Mammary epithelial cell (primary cell): ENCODE data around the gene RAMAC.

ENCODE experiments used
- EZH2 ChIP-seq: IDR thresholded peaks from 2 replicates; pipeline ENCODE4 v1.6.1; 2012; ENCODE audit warnings: low read length, inconsistent platforms, borderline replicate concordance
- TF ChIP-seq, protein P1 (sequence below), 2 donors: IDR thresholded peaks in 1 of 2; conservative IDR thresholded peaks in 1 of 2; 2 replicates each; pipeline ENCODE4 v1.5.1; 2011 to 2012; ENCODE audit warnings: inconsistent platforms in 2 of 2, low read length in 2 of 2, mild to moderate bottlenecking in 2 of 2, control low read depth in 1 of 2, low read depth in 1 of 2; ENCODE audit not compliant: insufficient read depth in 1 of 2; ENCODE audit errors: extremely low read depth in 1 of 2

GRCh38 chr15:82971218-82971984 is 14.6 kb upstream of the RAMAC start:
- TF ChIP-seq, protein P1, sequence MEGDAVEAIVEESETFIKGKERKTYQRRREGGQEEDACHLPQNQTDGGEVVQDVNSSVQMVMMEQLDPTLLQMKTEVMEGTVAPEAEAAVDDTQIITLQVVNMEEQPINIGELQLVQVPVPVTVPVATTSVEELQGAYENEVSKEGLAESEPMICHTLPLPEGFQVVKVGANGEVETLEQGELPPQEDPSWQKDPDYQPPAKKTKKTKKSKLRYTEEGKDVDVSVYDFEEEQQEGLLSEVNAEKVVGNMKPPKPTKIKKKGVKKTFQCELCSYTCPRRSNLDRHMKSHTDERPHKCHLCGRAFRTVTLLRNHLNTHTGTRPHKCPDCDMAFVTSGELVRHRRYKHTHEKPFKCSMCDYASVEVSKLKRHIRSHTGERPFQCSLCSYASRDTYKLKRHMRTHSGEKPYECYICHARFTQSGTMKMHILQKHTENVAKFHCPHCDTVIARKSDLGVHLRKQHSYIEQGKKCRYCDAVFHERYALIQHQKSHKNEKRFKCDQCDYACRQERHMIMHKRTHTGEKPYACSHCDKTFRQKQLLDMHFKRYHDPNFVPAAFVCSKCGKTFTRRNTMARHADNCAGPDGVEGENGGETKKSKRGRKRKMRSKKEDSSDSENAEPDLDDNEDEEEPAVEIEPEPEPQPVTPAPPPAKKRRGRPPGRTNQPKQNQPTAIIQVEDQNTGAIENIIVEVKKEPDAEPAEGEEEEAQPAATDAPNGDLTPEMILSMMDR (conservative IDR thresholded peaks at IDR 0.05 in 1 of 2, IDR thresholded peaks at IDR 0.05 in 1 of 2; ENCODE audit: extremely low read depth in 1 of 2, insufficient read depth in 1 of 2, low read depth in 1 of 2, low read length in 2 of 2) = no peak
- no peak for TF ChIP-seq EZH2
